ENCODE data around the gene EPS15.

The EPS15 gene

GRCh38 chr1:51329443-51330325, 189.4 kb downstream of the EPS15 start (continued):
- TF ChIP-seq ZSCAN30 (tag by site-specific recombination; IDR thresholded peaks at IDR 0.05) (0 out of 2 replicates have a peak, but pooled peaks have one; percentile 3), ZSCAN18 (tag by site-specific recombination; IDR thresholded peaks at IDR 0.05) (no peak), ZIC2 (tag by site-specific recombination; IDR thresholded peaks at IDR 0.05) (peak; percentile 87), ZNF174 (tag by site-specific recombination; IDR thresholded peaks at IDR 0.05) (no peak), REST (tag by site-specific recombination; IDR thresholded peaks at IDR 0.05) (no peak), PATZ1 (tag by site-specific recombination; IDR thresholded peaks at IDR 0.05) (0 out of 2 replicates have a peak, but pooled peaks have one; percentile 24), BCL11A (tag by site-specific recombination; IDR thresholded peaks at IDR 0.05; ENCODE audit: low read depth) (no peak), ZNF23 (tag by site-specific recombination; IDR thresholded peaks at IDR 0.05; ENCODE audit: borderline replicate concordance) (no peak), ZNF354C (tag by site-specific recombination; IDR thresholded peaks at IDR 0.05; ENCODE audit: borderline replicate concordance, low read depth) (no peak), ZNF433 (tag by site-specific recombination; IDR thresholded peaks at IDR 0.05; ENCODE audit: low read depth) (no peak), SCRT1 (tag by site-specific recombination; IDR thresholded peaks at IDR 0.05; ENCODE audit: borderline replicate concordance) (no peak), MZF1 (tag by site-specific recombination; IDR thresholded peaks at IDR 0.05; ENCODE audit: borderline replicate concordance) (0 out of 2 replicates have a peak, but pooled peaks have one; percentile 42), GLIS2 (tag by site-specific recombination; IDR thresholded peaks at IDR 0.05) (0 out of 2 replicates have a peak, but pooled peaks have one; percentile 33), ZFHX2 (tag by site-specific recombination; conservative IDR thresholded peaks at IDR 0.05) (peak; percentile 13; the same call in 1 of the 2 replicates), BCL6B (tag by site-specific recombination; IDR thresholded peaks at IDR 0.05) (no peak), ZNF692 (tag by site-specific recombination; IDR thresholded peaks at IDR 0.05) (0 out of 2 replicates have a peak, but pooled peaks have one; percentile 16), ZBTB10 (tag by site-specific recombination; IDR thresholded peaks at IDR 0.05) (0 out of 2 replicates have a peak, but pooled peaks have one; percentile 28), OSR2 (tag by site-specific recombination; IDR thresholded peaks at IDR 0.05) (no peak)
